Calu3 (cell line): ENCODE data around the gene SIX4. TPM values are rescaled to one million over a fixed set of nuclear protein-coding genes. Genes with fewer than 3 reads are reported as not detected.

Experiments
- BruUV-seq: library from RNA; stranded (reverse); fragments of 400-500 nt; replicated peaks from 2 replicates; lab custom pipeline; 2021; lab: Mats Ljungman, UMichigan
- CTCF ChIA-PET: fragments of 300-600 bp; sonication (Branson Sonifier 250); formaldehyde crosslinking; loops from one replicate; lab custom pipeline; 2022; ENCODE audit warnings: antibody characterized with exemption; lab: Charles Lee
- DNase-seq: peaks from one replicate; pipeline ENCODE4 v3.0.0; 2022
- H3K27ac Mint-ChIP-seq: one replicate; pipeline ENCODE4 v1.8.0; 2022; ENCODE audit warnings: mixed read lengths; ENCODE audit not compliant: unreplicated experiment
- H3K27me3 Mint-ChIP-seq: one replicate; pipeline ENCODE4 v1.8.0; 2022; ENCODE audit warnings: mixed read lengths; ENCODE audit not compliant: unreplicated experiment
- H3K36me3 Mint-ChIP-seq: one replicate; pipeline ENCODE4 v1.8.0; 2022; ENCODE audit warnings: mild to moderate bottlenecking, moderate library complexity, mixed read lengths; ENCODE audit not compliant: insufficient read depth, unreplicated experiment
- H3K4me1 Mint-ChIP-seq: one replicate; pipeline ENCODE4 v1.8.0; 2022; ENCODE audit warnings: mild to moderate bottlenecking, low read depth, mixed read lengths; ENCODE audit not compliant: unreplicated experiment
- H3K4me3 Mint-ChIP-seq: one replicate; pipeline ENCODE4 v1.8.0; 2022; ENCODE audit warnings: mild to moderate bottlenecking, low read depth, moderate library complexity, mixed read lengths; ENCODE audit not compliant: unreplicated experiment
- H3K9me3 Mint-ChIP-seq: one replicate; pipeline ENCODE4 v1.8.0; 2022; ENCODE audit warnings: low read depth, mixed read lengths; ENCODE audit not compliant: unreplicated experiment
- CTCF ChIP-seq: fragments of 200-600 bp; IDR thresholded peaks from one replicate; pipeline ENCODE4 v1.8.0; 2022; ENCODE audit warnings: antibody characterized with exemption; ENCODE audit not compliant: unreplicated experiment
- intact Hi-C: fragments of 100-400 bp; cut with micrococcal nuclease; formaldehyde crosslinking; loops from one replicate; pipeline ENCODE4 v1.10.0; 2022; ENCODE audit not compliant: unreplicated experiment
- total RNA-seq: library from RNA; stranded (reverse); gene quantifications from 2 replicates; pipeline ENCODE4 v1.2.3, GENCODE V29; 2022

Gene SIX4
- total RNA-seq, 1 experiment from 2014 or later, result 20.9 TPM

GRCh38 chr14:60723116-60723906 lies 840 bp downstream of the SIX4 start:
- peak; percentile 52 for DNase-seq
- Mint-ChIP-seq H3K4me1 (peaks cover 11% of the 10 kb centered on the region), H3K27ac (peak overlapping the region; percentile 87), H3K9me3 (no peaks in the 10 kb centered on the region), H3K27me3 (no peaks in the 10 kb centered on the region), H3K36me3 (peaks cover 38% of the 10 kb centered on the region), H3K4me3 (peak overlapping the region; percentile 92)
- TF ChIP-seq CTCF, result no peak
- TSS peak; percentile 6 for BruUV-seq
- CTCF ChIA-PET, result interaction anchor here (0.5 to 1.4 kb wide), 4 partner anchors 11 to 559 kb away, joined by 3 to 5 read pairs (median 4); no protein-coding TSS in a partner anchor
- intact Hi-C loops, result loop anchor here (5.0 kb wide), 6 partner anchors 39 to 529 kb away; no protein-coding TSS in a partner anchor

GRCh38 chr14:60722357-60723115 lies 1.6 kb downstream of the SIX4 start:
- H3K4me1 Mint-ChIP-seq, result peaks cover 11% of the 10 kb centered on the region
- no peaks in the 10 kb centered on the region for H3K9me3 Mint-ChIP-seq
- BruUV-seq, result no TSS peak
- DNase-seq, result peak; percentile 71
- peak overlapping the region; percentile 92 for H3K4me3 Mint-ChIP-seq
- H3K27ac Mint-ChIP-seq, result no peak overlapping the region
- CTCF ChIA-PET, result interaction anchor here (0.6 to 1.4 kb wide), 3 partner anchors 93 to 680 kb away, joined by 3 read pairs; partner anchors contain the start of genes SLC38A6 and TRMT5
- no peaks in the 10 kb centered on the region for H3K27me3 Mint-ChIP-seq
- intact Hi-C loops, result loop anchor here (5.0 kb wide), 6 partner anchors 40 to 530 kb away; no protein-coding TSS in a partner anchor
- no peak for TF ChIP-seq CTCF
- peaks cover 40% of the 10 kb centered on the region for H3K36me3 Mint-ChIP-seq

- no peak for DNase-seq
- H3K9me3 Mint-ChIP-seq, result no peaks in the 10 kb centered on the region
- peaks cover 11% of the 10 kb centered on the region for H3K4me1 Mint-ChIP-seq
- peaks cover 40% of the 10 kb centered on the region for H3K36me3 Mint-ChIP-seq
- H3K4me3 Mint-ChIP-seq, result peak overlapping the region; percentile 92
- BruUV-seq, result no TSS peak
- CTCF ChIA-PET, result interaction anchor here (1.0 to 1.4 kb wide), 2 partner anchors 93 to 259 kb away, joined by 3 read pairs; partner anchors contain the start of genes SLC38A6 and TRMT5
- H3K27ac Mint-ChIP-seq, result no peak overlapping the region
- intact Hi-C loops, result loop anchor here (5.0 kb wide), 6 partner anchors 40 to 530 kb away; no protein-coding TSS in a partner anchor
- no peak for TF ChIP-seq CTCF
- no peaks in the 10 kb centered on the region for H3K27me3 Mint-ChIP-seq
Measured at GRCh38 chr14:60722107-60722356, 2.1 kb downstream of the SIX4 start.

- Mint-ChIP-seq H3K4me3 (peak overlapping the region; percentile 92), H3K4me1 (peaks cover 11% of the 10 kb centered on the region), H3K36me3 (peaks cover 40% of the 10 kb centered on the region), H3K9me3 (no peaks in the 10 kb centered on the region), H3K27ac (peak overlapping the region; percentile 36), H3K27me3 (no peaks in the 10 kb centered on the region)
- intact Hi-C loops, result loop anchor here (5.0 kb wide), 6 partner anchors 41 to 531 kb away; no protein-coding TSS in a partner anchor
- BruUV-seq, result no TSS peak
- no peak for TF ChIP-seq CTCF
- peak; percentile 76 for DNase-seq
- CTCF ChIA-PET, result interaction anchor here (0.6 to 1.4 kb wide), 5 partner anchors 41 to 259 kb away, joined by 3 to 4 read pairs (median 3); partner anchors contain the start of genes SLC38A6 and TRMT5
Measured at GRCh38 chr14:60721326-60722106, 2.6 kb downstream of the SIX4 start.
